Neural crest cell (in vitro differentiated cells): ENCODE measurements around the gene ELAVL1. TPM values are rescaled to one million over a fixed set of nuclear protein-coding genes. Genes with fewer than 3 reads are reported as not detected.
A peak's percentile ranks its signal among the peaks of the same experiment; 100 is the strongest.
"Not testable (repeated sequence)": the region's sequence is repeated elsewhere in the genome, so short reads cannot be mapped to it uniquely, and the experiment has no call there.

Source experiments
- DNase-seq: peaks from one replicate; pipeline ENCODE4 v3.0.0; 2021; ENCODE audit warnings: low read depth, mixed read lengths, low spot score
- H3K27ac Mint-ChIP-seq: one replicate; pipeline ENCODE4 v1.8.0; 2021; ENCODE audit warnings: mild to moderate bottlenecking, mixed read lengths; ENCODE audit not compliant: unreplicated experiment
- H3K27me3 Mint-ChIP-seq: 2 replicates; pipeline ENCODE4 v1.8.0; 2021; ENCODE audit warnings: low read depth, mild to moderate bottlenecking, mixed read lengths
- H3K36me3 Mint-ChIP-seq: 2 replicates; pipeline ENCODE4 v1.8.0; 2021; ENCODE audit warnings: low read depth, mild to moderate bottlenecking, mixed read lengths
- H3K4me1 Mint-ChIP-seq: 2 replicates; pipeline ENCODE4 v1.8.0; 2021; ENCODE audit warnings: mixed read lengths
- H3K4me3 Mint-ChIP-seq: one replicate; pipeline ENCODE4 v1.8.0; 2021; ENCODE audit warnings: mild to moderate bottlenecking, mixed read lengths
- H3K9me3 Mint-ChIP-seq: 2 replicates; pipeline ENCODE4 v1.8.0; 2021; ENCODE audit warnings: mixed read lengths
- total RNA-seq: library from RNA; stranded (reverse); gene quantifications from 2 replicates; pipeline ENCODE4 v1.2.1, GENCODE V29; 2021
- TF ChIP-seq, protein P1 (sequence below): fragments of 200-600 bp; sonication (generic); conservative IDR thresholded peaks from 2 replicates; pipeline ENCODE4 v1.5.0; 2021; ENCODE audit warnings: antibody characterized with exemption, mild to moderate bottlenecking

The ELAVL1 gene
- total RNA-seq, 1 donor from 2014 or later, result 209 TPM

DNA sequence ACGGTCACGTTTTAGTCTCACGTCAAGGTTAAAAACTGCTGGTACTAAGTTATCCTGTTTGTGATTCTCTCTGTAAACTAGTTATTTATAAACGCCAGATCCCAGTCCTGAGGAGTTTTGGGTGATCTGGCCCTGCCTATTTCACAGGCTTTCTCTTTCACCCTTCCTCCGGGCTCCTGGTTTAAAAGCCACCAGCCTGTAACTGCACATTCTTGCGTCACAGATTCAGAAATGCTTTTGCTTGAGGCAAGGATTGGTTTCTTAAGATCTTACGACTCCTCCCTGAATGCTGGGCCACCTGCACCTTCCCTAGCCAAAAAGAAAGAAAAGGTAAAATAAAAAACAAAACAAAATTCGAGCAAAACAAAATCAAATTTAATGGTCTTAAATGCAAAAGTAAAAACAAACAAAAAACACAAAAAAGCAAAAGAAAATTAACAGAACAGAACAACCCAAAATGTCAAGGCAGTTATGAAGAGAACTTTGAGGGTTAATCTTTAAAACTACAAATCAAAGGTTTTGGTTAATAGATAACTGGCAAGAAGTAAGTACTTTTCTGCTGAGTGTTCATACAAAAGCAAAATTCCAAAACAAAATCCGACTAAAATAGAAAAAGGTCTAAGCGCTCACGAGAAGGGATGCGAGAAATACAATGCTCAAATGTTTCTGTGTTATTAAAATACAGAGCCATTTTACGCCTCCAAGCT, 43.4 kb downstream of the ELAVL1 start:
- no peaks in the 10 kb centered on the region for H3K27me3 Mint-ChIP-seq
- H3K4me3 Mint-ChIP-seq, result no peak overlapping the region
- no peak for DNase-seq
- TF ChIP-seq, protein P1, sequence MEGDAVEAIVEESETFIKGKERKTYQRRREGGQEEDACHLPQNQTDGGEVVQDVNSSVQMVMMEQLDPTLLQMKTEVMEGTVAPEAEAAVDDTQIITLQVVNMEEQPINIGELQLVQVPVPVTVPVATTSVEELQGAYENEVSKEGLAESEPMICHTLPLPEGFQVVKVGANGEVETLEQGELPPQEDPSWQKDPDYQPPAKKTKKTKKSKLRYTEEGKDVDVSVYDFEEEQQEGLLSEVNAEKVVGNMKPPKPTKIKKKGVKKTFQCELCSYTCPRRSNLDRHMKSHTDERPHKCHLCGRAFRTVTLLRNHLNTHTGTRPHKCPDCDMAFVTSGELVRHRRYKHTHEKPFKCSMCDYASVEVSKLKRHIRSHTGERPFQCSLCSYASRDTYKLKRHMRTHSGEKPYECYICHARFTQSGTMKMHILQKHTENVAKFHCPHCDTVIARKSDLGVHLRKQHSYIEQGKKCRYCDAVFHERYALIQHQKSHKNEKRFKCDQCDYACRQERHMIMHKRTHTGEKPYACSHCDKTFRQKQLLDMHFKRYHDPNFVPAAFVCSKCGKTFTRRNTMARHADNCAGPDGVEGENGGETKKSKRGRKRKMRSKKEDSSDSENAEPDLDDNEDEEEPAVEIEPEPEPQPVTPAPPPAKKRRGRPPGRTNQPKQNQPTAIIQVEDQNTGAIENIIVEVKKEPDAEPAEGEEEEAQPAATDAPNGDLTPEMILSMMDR, result no peak
- no peaks in the 10 kb centered on the region for H3K4me1 Mint-ChIP-seq
- H3K9me3 Mint-ChIP-seq, result no peaks in the 10 kb centered on the region
- peak overlapping the region; percentile 38 for H3K27ac Mint-ChIP-seq
- H3K36me3 Mint-ChIP-seq, result peaks cover 5% of the 10 kb centered on the region

DNA sequence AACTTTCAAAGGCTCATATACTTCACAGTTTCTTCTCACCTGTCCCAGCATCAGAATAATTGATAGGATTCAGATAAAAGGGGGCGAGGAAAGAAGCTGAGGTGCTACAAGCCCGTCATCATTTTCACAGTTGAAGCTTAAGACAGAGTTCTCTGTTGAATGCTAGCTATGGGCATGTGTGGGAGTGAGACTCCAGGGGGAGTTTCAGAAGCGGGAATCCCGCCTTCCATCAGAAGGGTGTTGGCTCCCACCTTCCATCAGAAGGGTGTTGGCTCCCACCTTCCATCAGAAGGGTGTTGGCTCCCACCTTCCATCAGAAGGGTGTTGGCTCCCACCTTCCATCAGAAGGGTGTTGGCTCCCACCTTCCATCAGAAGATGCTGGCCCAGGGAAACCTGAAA, 44.4 kb downstream of the ELAVL1 start:
- H3K27me3 Mint-ChIP-seq, H3K9me3 Mint-ChIP-seq, H3K4me1 Mint-ChIP-seq, H3K4me3 Mint-ChIP-seq, H3K36me3 Mint-ChIP-seq, DNase-seq, H3K27ac Mint-ChIP-seq: not testable (repeated sequence)

DNA sequence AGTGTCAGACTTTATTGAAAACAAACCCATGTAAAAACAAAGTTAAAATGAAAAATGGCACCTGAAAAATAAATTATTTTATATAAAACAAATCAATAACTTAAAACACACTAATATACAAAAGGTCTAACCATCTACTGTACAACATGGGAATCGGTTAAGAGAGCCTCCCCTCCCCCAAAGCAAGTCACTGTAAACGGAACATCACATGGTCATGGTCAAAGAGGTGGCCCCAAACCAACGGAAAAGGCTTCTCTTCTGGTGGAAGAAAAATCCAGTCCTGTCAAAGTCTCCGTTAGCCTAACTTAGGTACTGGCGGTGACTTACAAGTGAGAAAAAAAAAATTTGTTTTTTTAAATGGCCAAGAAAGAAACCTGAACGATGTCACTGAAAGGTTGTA, 46.2 kb downstream of the ELAVL1 start:
- DNase-seq, result no peak
- H3K27ac Mint-ChIP-seq, result no peak overlapping the region
- H3K36me3 Mint-ChIP-seq, result peaks cover 5% of the 10 kb centered on the region
- H3K9me3 Mint-ChIP-seq, result no peaks in the 10 kb centered on the region
- H3K4me1 Mint-ChIP-seq, result no peaks in the 10 kb centered on the region
- TF ChIP-seq, protein P1, result no peak
- no peaks in the 10 kb centered on the region for H3K27me3 Mint-ChIP-seq
- no peak overlapping the region for H3K4me3 Mint-ChIP-seq

DNA sequence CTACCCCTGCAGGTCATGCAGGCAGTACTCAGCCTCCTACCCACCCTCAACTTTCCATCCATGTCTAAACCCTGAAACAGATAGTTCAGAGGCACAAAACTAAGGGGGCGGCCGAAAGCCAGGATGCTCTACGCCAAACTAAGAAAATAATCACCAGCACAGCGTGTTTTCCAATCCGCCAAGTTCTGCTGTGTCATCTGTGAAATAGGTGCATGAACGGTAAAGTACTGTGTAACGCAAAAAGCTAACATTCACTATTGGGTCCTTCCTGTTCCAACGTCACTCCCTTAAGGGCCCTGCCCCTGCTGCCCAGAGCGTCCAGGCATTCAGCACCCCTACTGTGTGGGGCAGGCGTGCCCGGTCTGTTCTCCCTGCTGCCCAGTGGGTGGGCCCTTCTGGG, 49.7 kb downstream of the ELAVL1 start:
- H3K27me3 Mint-ChIP-seq, result no peaks in the 10 kb centered on the region
- DNase-seq, result no peak
- peaks cover 4% of the 10 kb centered on the region for H3K4me1 Mint-ChIP-seq
- peaks cover 5% of the 10 kb centered on the region for H3K36me3 Mint-ChIP-seq
- TF ChIP-seq, protein P1, result no peak
- H3K4me3 Mint-ChIP-seq, result peak overlapping the region; percentile 27
- H3K27ac Mint-ChIP-seq, result no peak overlapping the region
- no peaks in the 10 kb centered on the region for H3K9me3 Mint-ChIP-seq

DNA sequence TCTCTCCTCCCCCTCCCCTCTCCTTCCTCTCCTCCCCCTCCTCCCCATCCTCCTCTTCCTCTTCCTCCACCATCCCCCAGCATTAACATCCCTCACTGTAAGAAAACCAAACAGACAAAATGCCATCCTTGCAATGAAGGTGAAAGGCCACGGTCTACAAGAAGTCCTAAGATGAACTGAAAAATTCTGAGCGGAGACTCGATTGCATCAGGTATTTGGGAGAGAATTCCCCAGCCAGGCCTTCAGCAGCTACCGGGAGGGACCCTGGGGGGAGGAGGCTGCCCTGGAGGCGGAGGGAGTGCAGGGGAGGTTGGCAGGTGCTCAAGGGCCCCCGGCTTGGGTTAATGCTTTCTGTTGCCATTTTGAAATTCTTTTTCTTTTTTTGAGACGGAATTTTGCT, 51.9 kb downstream of the ELAVL1 start:
- peak overlapping the region; percentile 54 for H3K27ac Mint-ChIP-seq
- no peaks in the 10 kb centered on the region for H3K9me3 Mint-ChIP-seq
- TF ChIP-seq, protein P1, result no peak
- no peak for DNase-seq
- no peaks in the 10 kb centered on the region for H3K27me3 Mint-ChIP-seq
- peaks cover 4% of the 10 kb centered on the region for H3K4me1 Mint-ChIP-seq
- peaks cover 5% of the 10 kb centered on the region for H3K36me3 Mint-ChIP-seq
- no peak overlapping the region for H3K4me3 Mint-ChIP-seq

DNA sequence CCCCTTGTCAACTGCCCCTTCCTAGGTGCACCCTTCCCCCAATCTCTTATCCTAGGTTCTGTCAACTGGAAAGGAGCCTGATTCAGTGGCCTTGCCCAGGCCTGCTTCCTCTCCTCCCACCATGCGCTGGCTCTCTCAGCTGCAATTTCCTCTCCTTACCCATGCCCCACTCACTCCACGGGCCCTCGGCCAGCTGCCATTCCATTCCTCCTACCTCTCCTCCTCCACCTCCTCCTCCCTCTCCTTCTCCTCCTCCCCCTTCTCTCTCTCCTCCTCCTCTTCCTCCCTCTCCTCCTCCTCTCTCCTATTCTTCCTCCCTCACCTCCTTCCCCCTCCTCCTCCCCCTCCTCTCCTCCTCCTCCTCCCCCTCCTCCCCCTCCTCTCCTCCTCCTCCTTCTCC, 52.4 kb downstream of the ELAVL1 start:
- H3K27ac Mint-ChIP-seq, result peak overlapping the region; percentile 50
- H3K4me1 Mint-ChIP-seq, result peaks cover 4% of the 10 kb centered on the region
- H3K4me3 Mint-ChIP-seq, result no peak overlapping the region
- peaks cover 3% of the 10 kb centered on the region for H3K36me3 Mint-ChIP-seq
- no peak for DNase-seq
- no peaks in the 10 kb centered on the region for H3K27me3 Mint-ChIP-seq
- H3K9me3 Mint-ChIP-seq, result no peaks in the 10 kb centered on the region
- TF ChIP-seq, protein P1, result no peak
